ENCODE measurements around the gene WRNIP1.

The WRNIP1 gene

DNA sequence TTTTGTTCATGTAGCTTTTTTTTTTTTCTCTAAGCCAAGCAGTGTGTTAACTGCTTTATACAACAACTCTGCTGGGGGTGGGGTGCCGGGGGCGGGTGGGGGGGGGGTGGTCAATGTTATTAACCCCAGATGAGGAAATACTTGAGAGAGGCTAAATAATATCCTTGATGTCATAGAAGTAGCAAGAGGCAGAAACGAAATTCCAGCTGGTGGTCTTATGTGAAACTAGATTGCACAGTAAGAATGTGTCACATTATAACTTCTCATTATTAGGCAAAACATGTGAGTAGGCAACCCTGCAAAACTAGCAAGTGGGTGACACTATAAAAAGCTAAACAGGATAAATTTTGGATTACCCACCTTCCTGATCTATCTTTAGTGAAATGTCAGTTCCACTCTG is 27.3 kb upstream of the WRNIP1 start:
- Histone ChIP-seq H2BK12ac (ENCODE audit: low read length in 2 of 2) (no peak overlapping the region), H3K36me3 (ENCODE audit: control insufficient read depth in 1 of 2, insufficient read depth in 2 of 2, low read depth in 1 of 2, low read length in 2 of 2) (no peaks in the 10 kb centered on the region), H2AK5ac (ENCODE audit: low read length, severe bottlenecking) (no peak overlapping the region), H3K4me3 (ENCODE audit: insufficient read depth in 1 of 2, low read depth in 1 of 2, low read length in 2 of 2) (no peak overlapping the region), H4K91ac (ENCODE audit: low read length) (no peak overlapping the region), H3K9ac (ENCODE audit: low read length) (no peak overlapping the region), H3K14ac (ENCODE audit: low read length in 2 of 2) (no peak overlapping the region), H3K4me1 (ENCODE audit: control insufficient read depth, insufficient read depth, low read depth, low read length) (peaks cover 4% of the 10 kb centered on the region), H3K4me2 (ENCODE audit: low read length, poor library complexity, severe bottlenecking) (no peak overlapping the region), H2BK120ac (ENCODE audit: low read depth, low read length) (no peak overlapping the region), H2BK5ac (ENCODE audit: low read depth, low read length, poor library complexity, severe bottlenecking) (no peak overlapping the region), H2AFZ (ENCODE audit: low read depth, low read length) (no peak overlapping the region), H3K27ac (ENCODE audit: low read length, poor library complexity, severe bottlenecking) (no peak overlapping the region), H3K79me1 (replicated peaks; ENCODE audit: low read length, poor library complexity, severe bottlenecking) (no peaks in the 10 kb centered on the region), H3K27me3 (ENCODE audit: control insufficient read depth in 1 of 2, insufficient read depth in 1 of 2, low read length in 2 of 2) (no peaks in the 10 kb centered on the region), H3K4ac (ENCODE audit: low read depth in 1 of 2, low read length in 2 of 2) (no peak overlapping the region), H4K8ac (ENCODE audit: low read length) (no peak overlapping the region), H3K23ac (ENCODE audit: low read length in 2 of 2) (no peak overlapping the region), H3K9me3 (ENCODE audit: control insufficient read depth, low read length) (no peaks in the 10 kb centered on the region), H2BK15ac (ENCODE audit: low read depth, poor library complexity, severe bottlenecking) (no peak overlapping the region), H3K18ac (ENCODE audit: low read depth in 1 of 2, low read length in 2 of 2) (no peak overlapping the region)
- WGBS = no CpG with 5 or more reads among the region's 3 CpGs
- DNase-seq = no peak

DNA sequence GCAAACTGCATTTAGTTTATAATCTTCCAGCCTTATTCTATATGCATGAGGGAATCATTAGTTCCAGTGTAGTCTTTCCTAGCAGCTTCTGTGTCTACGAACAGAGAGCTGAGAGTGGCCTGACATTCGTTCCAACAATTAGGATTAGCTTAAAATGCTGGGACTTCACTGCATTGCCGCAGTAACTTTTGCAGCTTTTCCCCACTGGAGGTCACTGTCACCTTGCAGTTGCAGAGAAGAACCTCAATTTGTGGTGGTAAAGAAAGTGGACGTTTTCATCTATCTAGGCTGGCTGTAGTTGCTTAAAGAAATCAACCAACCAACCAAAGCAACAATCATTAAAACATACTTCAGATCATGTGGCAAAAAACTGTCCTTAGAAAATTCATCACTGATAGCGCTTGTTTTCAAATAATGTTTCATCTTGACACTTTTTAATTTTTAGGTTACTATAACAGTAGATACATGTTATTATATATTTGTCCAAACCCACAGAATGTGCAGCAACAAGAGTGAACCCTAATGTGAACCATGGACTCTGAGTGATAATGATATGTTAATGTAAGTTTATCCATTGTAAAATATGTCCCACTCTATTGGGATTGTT is 26.7 kb upstream of the WRNIP1 start:
- Histone ChIP-seq H3K4me1 (ENCODE audit: control insufficient read depth, insufficient read depth, low read depth, low read length) (peaks cover 4% of the 10 kb centered on the region), H2BK12ac (ENCODE audit: low read length in 2 of 2) (no peak overlapping the region), H3K4ac (ENCODE audit: low read depth in 1 of 2, low read length in 2 of 2) (no peak overlapping the region), H3K9me3 (ENCODE audit: control insufficient read depth, low read length) (no peaks in the 10 kb centered on the region), H3K27me3 (ENCODE audit: control insufficient read depth in 1 of 2, insufficient read depth in 1 of 2, low read length in 2 of 2) (no peaks in the 10 kb centered on the region), H2BK5ac (ENCODE audit: low read depth, low read length, poor library complexity, severe bottlenecking) (no peak overlapping the region), H4K8ac (ENCODE audit: low read length) (no peak overlapping the region), H3K4me3 (ENCODE audit: insufficient read depth in 1 of 2, low read depth in 1 of 2, low read length in 2 of 2) (no peak overlapping the region), H2BK15ac (ENCODE audit: low read depth, poor library complexity, severe bottlenecking) (no peak overlapping the region), H3K9ac (ENCODE audit: low read length) (no peak overlapping the region), H3K23ac (ENCODE audit: low read length in 2 of 2) (no peak overlapping the region), H3K18ac (ENCODE audit: low read depth in 1 of 2, low read length in 2 of 2) (no peak overlapping the region), H3K27ac (ENCODE audit: low read length, poor library complexity, severe bottlenecking) (no peak overlapping the region), H2BK120ac (ENCODE audit: low read depth, low read length) (no peak overlapping the region), H2AK5ac (ENCODE audit: low read length, severe bottlenecking) (no peak overlapping the region), H3K79me1 (replicated peaks; ENCODE audit: low read length, poor library complexity, severe bottlenecking) (no peaks in the 10 kb centered on the region), H3K36me3 (ENCODE audit: control insufficient read depth in 1 of 2, insufficient read depth in 2 of 2, low read depth in 1 of 2, low read length in 2 of 2) (no peaks in the 10 kb centered on the region), H4K91ac (ENCODE audit: low read length) (no peak overlapping the region), H2AFZ (ENCODE audit: low read depth, low read length) (no peak overlapping the region), H3K14ac (ENCODE audit: low read length in 2 of 2) (no peak overlapping the region), H3K4me2 (ENCODE audit: low read length, poor library complexity, severe bottlenecking) (no peak overlapping the region)
- DNase-seq = peak; percentile 77
- WGBS = 29% methylated on average over 3 of the region's 5 CpGs

DNA sequence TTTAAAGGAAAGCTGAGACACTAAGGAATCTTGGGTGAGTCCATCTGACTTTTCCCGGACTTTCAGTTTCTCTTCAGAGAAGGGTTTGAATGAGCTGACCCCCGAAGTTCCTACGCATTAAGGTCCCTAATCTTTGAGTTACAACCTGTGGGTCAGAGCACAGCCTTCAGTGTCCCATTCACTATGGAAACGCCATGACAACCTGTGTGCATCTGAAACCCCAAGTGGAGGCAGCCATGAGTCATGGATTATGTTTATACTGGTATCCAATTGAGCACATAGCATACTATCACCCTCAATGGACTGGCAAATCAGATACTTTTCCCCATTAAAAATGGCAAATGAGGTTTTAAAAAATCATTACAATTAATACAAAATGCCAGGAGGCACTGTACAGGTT is 25.9 kb upstream of the WRNIP1 start:
- no peak overlapping the region for H3K9ac ChIP-seq (ENCODE audit: low read length)
- no peak overlapping the region for H3K4ac ChIP-seq (ENCODE audit: low read depth in 1 of 2, low read length in 2 of 2)
- H2AK5ac ChIP-seq (ENCODE audit: low read length, severe bottlenecking) = no peak overlapping the region
- no peak overlapping the region for H3K23ac ChIP-seq (ENCODE audit: low read length in 2 of 2)
- H3K79me1 ChIP-seq (replicated peaks; ENCODE audit: low read length, poor library complexity, severe bottlenecking) = no peaks in the 10 kb centered on the region
- no peak overlapping the region for H4K91ac ChIP-seq (ENCODE audit: low read length)
- H2BK120ac ChIP-seq (ENCODE audit: low read depth, low read length) = no peak overlapping the region
- no peak overlapping the region for H2BK12ac ChIP-seq (ENCODE audit: low read length in 2 of 2)
- no peak overlapping the region for H3K14ac ChIP-seq (ENCODE audit: low read length in 2 of 2)
- no peak overlapping the region for H2BK5ac ChIP-seq (ENCODE audit: low read depth, low read length, poor library complexity, severe bottlenecking)
- no peak overlapping the region for H2BK15ac ChIP-seq (ENCODE audit: low read depth, poor library complexity, severe bottlenecking)
- H2AFZ ChIP-seq (ENCODE audit: low read depth, low read length) = no peak overlapping the region
- no peak overlapping the region for H3K18ac ChIP-seq (ENCODE audit: low read depth in 1 of 2, low read length in 2 of 2)
- peak; percentile 94 for DNase-seq
- 77% methylated on average over 4 of the region's 4 CpGs for WGBS
- H3K27ac ChIP-seq (ENCODE audit: low read length, poor library complexity, severe bottlenecking) = no peak overlapping the region
- H3K36me3 ChIP-seq (ENCODE audit: control insufficient read depth in 1 of 2, insufficient read depth in 2 of 2, low read depth in 1 of 2, low read length in 2 of 2) = no peaks in the 10 kb centered on the region
- H3K4me1 ChIP-seq (ENCODE audit: control insufficient read depth, insufficient read depth, low read depth, low read length) = peaks cover 12% of the 10 kb centered on the region
- no peaks in the 10 kb centered on the region for H3K27me3 ChIP-seq (ENCODE audit: control insufficient read depth in 1 of 2, insufficient read depth in 1 of 2, low read length in 2 of 2)
- H3K4me3 ChIP-seq (ENCODE audit: insufficient read depth in 1 of 2, low read depth in 1 of 2, low read length in 2 of 2) = no peak overlapping the region
- no peak overlapping the region for H3K4me2 ChIP-seq (ENCODE audit: low read length, poor library complexity, severe bottlenecking)
- no peak overlapping the region for H4K8ac ChIP-seq (ENCODE audit: low read length)
- H3K9me3 ChIP-seq (ENCODE audit: control insufficient read depth, low read length) = no peaks in the 10 kb centered on the region

DNA sequence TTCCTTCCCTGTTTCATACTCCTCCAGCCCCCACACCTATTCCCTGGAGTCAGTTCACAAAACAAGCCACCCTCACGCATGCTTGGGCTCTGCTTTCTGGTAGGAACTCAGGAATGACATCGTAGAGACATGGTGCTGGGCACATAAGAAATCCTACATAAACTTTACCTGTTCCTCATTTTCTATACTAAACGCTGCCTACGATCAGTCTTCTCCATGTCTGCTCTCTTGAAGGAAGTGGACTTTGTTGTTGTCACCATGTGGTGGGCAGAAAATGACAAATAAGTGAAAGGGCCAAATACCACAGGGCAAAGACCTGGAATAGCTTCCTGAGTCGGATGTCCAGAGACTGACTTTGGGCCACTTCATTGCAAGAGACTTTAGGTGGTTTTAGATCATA is 24.6 kb upstream of the WRNIP1 start:
- no peak for DNase-seq
- Histone ChIP-seq H4K8ac (ENCODE audit: low read length) (no peak overlapping the region), H3K4me2 (ENCODE audit: low read length, poor library complexity, severe bottlenecking) (no peak overlapping the region), H2BK12ac (ENCODE audit: low read length in 2 of 2) (no peak overlapping the region), H3K9me3 (ENCODE audit: control insufficient read depth, low read length) (no peaks in the 10 kb centered on the region), H2AFZ (ENCODE audit: low read depth, low read length) (no peak overlapping the region), H3K9ac (ENCODE audit: low read length) (no peak overlapping the region), H3K18ac (ENCODE audit: low read depth in 1 of 2, low read length in 2 of 2) (no peak overlapping the region), H3K4me1 (ENCODE audit: control insufficient read depth, insufficient read depth, low read depth, low read length) (peaks cover 12% of the 10 kb centered on the region), H3K23ac (ENCODE audit: low read length in 2 of 2) (peak overlapping the region in 1 of 2 experiments; percentile 59), H2AK5ac (ENCODE audit: low read length, severe bottlenecking) (no peak overlapping the region), H3K27ac (ENCODE audit: low read length, poor library complexity, severe bottlenecking) (no peak overlapping the region), H2BK5ac (ENCODE audit: low read depth, low read length, poor library complexity, severe bottlenecking) (no peak overlapping the region), H3K14ac (ENCODE audit: low read length in 2 of 2) (no peak overlapping the region), H3K36me3 (ENCODE audit: control insufficient read depth in 1 of 2, insufficient read depth in 2 of 2, low read depth in 1 of 2, low read length in 2 of 2) (no peaks in the 10 kb centered on the region), H2BK15ac (ENCODE audit: low read depth, poor library complexity, severe bottlenecking) (no peak overlapping the region), H3K4ac (ENCODE audit: low read depth in 1 of 2, low read length in 2 of 2) (no peak overlapping the region), H4K91ac (ENCODE audit: low read length) (no peak overlapping the region), H2BK120ac (ENCODE audit: low read depth, low read length) (no peak overlapping the region), H3K27me3 (ENCODE audit: control insufficient read depth in 1 of 2, insufficient read depth in 1 of 2, low read length in 2 of 2) (no peaks in the 10 kb centered on the region), H3K79me1 (replicated peaks; ENCODE audit: low read length, poor library complexity, severe bottlenecking) (no peaks in the 10 kb centered on the region), H3K4me3 (ENCODE audit: insufficient read depth in 1 of 2, low read depth in 1 of 2, low read length in 2 of 2) (no peak overlapping the region)
- 95% methylated on average over 5 of the region's 5 CpGs for WGBS
